Aorta (tissue), 5 donors: ENCODE results near the gene MAGEA1. TPM values are rescaled to one million over a fixed set of nuclear protein-coding genes. Genes with fewer than 3 reads are reported as not detected.
"Not testable (repeated sequence)": the region's sequence is repeated elsewhere in the genome, so short reads cannot be mapped to it uniquely, and the experiment has no call there.

Source experiments
- ATAC-seq: fragments of 200-7000 bp; cut with Tn5 transposase; one replicate; pipeline ENCODE4 v1.9.1; 2022; ENCODE audit warnings: moderate library complexity; ENCODE audit not compliant: low FRiP score
- DNase-seq, 2 donors: peaks; one replicate each; pipeline ENCODE4 v3.0.0-alpha.2; 2020
- H3K27ac ChIP-seq, 2 donors: one replicate each; pipeline ENCODE4 v1.5.1; 2013; ENCODE audit warnings: low read length in 2 of 2, mild to moderate bottlenecking in 2 of 2, moderate library complexity in 2 of 2, control low read depth in 1 of 2, inconsistent platforms in 1 of 2, low read depth in 1 of 2
- H3K27me3 ChIP-seq, 2 donors: one replicate each; pipeline ENCODE4 v1.6.1; 2013; ENCODE audit warnings: control low read depth in 1 of 2, low read length in 1 of 2, mild to moderate bottlenecking in 1 of 2, moderate library complexity in 1 of 2; ENCODE audit not compliant: insufficient read depth in 2 of 2, control insufficient read depth in 1 of 2
- H3K36me3 ChIP-seq, 2 donors: one replicate each; pipeline ENCODE4 v1.6.1; 2013; ENCODE audit warnings: control low read depth in 1 of 2, low read length in 1 of 2, mild to moderate bottlenecking in 1 of 2; ENCODE audit not compliant: insufficient read depth in 2 of 2, control insufficient read depth in 1 of 2
- H3K4me1 ChIP-seq, 2 donors: one replicate each; pipeline ENCODE4 v1.6.1; 2013; ENCODE audit warnings: low read length in 2 of 2, control low read depth in 1 of 2, mild to moderate bottlenecking in 1 of 2, moderate library complexity in 1 of 2; ENCODE audit not compliant: insufficient read depth in 2 of 2, control insufficient read depth in 1 of 2
- H3K4me3 ChIP-seq, 2 donors: one replicate each; pipeline ENCODE4 v1.5.1; 2013; ENCODE audit warnings: low read length in 2 of 2, control low read depth in 1 of 2, mild to moderate bottlenecking in 1 of 2
- H3K9me3 ChIP-seq: one replicate; pipeline ENCODE4 v1.6.1; 2013; ENCODE audit warnings: mild to moderate bottlenecking, low read length; ENCODE audit not compliant: control insufficient read depth
- WGBS, 2 donors: extraction: QIAGEN DNeasy Blood & Tissue Kit; methylation state at CpG; one replicate each; pipeline ENCODE4 v1.1.7; 2013; 5-methylcytosine and 5-hydroxymethylcytosine counted together
- intact Hi-C, 2 donors: fragments of 100-400 bp; cut with DNase I; formaldehyde crosslinking; loops; one replicate each; pipeline versions ENCODE4 v1.14.2 to v1.15.0; 2022
- polyA plus RNA-seq, 2 donors: library from polyadenylated mRNA; stranded (reverse); fragments of 200-250 nt; gene quantifications; one replicate each; pipeline ENCODE4 v1.2.3, GENCODE V29; 2013
- total RNA-seq, 2 donors: library from RNA; stranded (reverse); fragmentation: NEBNext Ultra II Directional; extraction: Animal tissue kit (Norgen Biotek cat#: 25700); gene quantifications; one replicate each; pipeline ENCODE4 v1.2.1, GENCODE V29; 2021
- donor health status: healthy with polysubstance abuse.
- donor health status: Bipolar disorder and iron deficiency.
- donor health status: DM: no; HTN: no; CAD: no.
- donor health status: DM: no; HTN: no; CAD: no.
- donor health status: DM: yes; HTN: yes; CAD: no.

MAGEA1 gene
- total and polyA plus RNA-seq, 4 donors = not detected

- H3K36me3 ChIP-seq, H3K4me3 ChIP-seq, intact Hi-C loops, ATAC-seq, H3K4me1 ChIP-seq, H3K27ac ChIP-seq, H3K27me3 ChIP-seq, DNase-seq, H3K9me3 ChIP-seq: not testable (repeated sequence)
- WGBS, 2 donors = 89 to 94% methylated on average over 1 to 2 of the region's 4 CpGs
Measured at GRCh38 chrX:153168423-153168822, 10.7 kb upstream of the MAGEA1 start.

DNA sequence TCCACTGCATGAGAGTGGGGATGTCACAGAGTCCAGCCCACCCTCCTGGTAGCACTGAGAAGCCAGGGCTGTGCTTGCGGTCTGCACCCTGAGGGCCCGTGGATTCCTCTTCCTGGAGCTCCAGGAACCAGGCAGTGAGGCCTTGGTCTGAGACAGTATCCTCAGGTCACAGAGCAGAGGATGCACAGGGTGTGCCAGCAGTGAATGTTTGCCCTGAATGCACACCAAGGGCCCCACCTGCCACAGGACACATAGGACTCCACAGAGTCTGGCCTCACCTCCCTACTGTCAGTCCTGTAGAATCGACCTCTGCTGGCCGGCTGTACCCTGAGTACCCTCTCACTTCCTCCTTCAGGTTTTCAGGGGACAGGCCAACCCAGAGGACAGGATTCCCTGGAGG lies 2.7 kb downstream of the MAGEA1 start:
- intact Hi-C loops = no loop called here
- no peaks in the 10 kb centered on the region for H3K27me3 ChIP-seq
- H3K4me1 ChIP-seq = no peaks in the 10 kb centered on the region
- H3K36me3 ChIP-seq = no peaks in the 10 kb centered on the region
- H3K9me3 ChIP-seq = no peaks in the 10 kb centered on the region
- no peak overlapping the region for H3K4me3 ChIP-seq
- no peak for DNase-seq
- ATAC-seq = no peak
- H3K27ac ChIP-seq = no peak overlapping the region
- WGBS, 2 donors = 69 to 82% methylated on average over 4 of the region's 4 CpGs

DNA sequence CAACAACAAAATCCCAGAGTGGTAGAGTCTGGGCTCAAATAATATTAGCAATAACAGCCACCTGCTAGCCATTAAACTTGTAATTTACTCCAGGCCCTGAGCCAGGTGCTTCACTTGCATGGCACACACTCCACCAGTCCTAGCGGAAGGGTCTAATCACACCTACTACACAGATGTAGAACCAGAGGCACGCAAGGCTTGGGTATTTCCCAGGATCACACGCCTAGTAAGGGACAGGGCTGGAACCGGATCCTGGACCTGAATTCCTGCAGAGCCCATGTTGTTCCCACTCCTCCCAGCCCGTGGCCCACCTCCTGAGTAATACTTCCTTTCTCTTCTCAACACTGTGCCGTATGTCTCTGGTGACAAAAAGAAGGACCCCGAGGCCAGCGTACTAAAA lies 5.7 kb downstream of the MAGEA1 start:
- H3K27ac ChIP-seq = no peak overlapping the region
- 74 to 81% methylated on average over 8 of the region's 8 CpGs for WGBS, 2 donors
- H3K36me3 ChIP-seq = no peaks in the 10 kb centered on the region
- no peak overlapping the region for H3K4me3 ChIP-seq
- no peaks in the 10 kb centered on the region for H3K4me1 ChIP-seq
- intact Hi-C loops = no loop called here
- DNase-seq (no peak), ATAC-seq (no peak)
- no peaks in the 10 kb centered on the region for H3K27me3 ChIP-seq
- no peaks in the 10 kb centered on the region for H3K9me3 ChIP-seq

DNA sequence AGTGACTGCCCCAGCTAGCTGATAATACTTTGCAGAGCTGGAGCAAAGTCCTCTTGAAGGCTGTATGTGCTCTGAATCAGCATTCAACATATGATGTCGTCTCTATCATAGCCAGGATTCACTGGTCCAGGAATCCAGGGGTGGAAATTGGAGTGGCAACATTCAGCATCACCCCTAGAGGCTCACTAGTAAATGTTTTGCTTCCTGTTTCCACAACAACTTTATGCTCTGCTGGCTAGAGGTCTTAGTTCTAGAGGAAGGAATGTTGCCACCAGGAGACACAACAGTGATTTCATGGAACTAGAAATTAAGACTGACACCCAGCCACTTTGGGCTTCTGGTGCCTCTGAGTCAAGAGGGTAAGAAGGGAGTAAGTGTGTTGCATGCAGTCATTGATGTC lies 11.3 kb downstream of the MAGEA1 start:
- ATAC-seq (no peak), DNase-seq (no peak)
- no peaks in the 10 kb centered on the region for H3K27me3 ChIP-seq
- H3K4me3 ChIP-seq = no peak overlapping the region
- intact Hi-C loops = no loop called here
- H3K9me3 ChIP-seq = no peaks in the 10 kb centered on the region
- H3K27ac ChIP-seq = no peak overlapping the region
- H3K36me3 ChIP-seq = no peaks in the 10 kb centered on the region
- 24 to 32% methylated on average over 1 of the region's 1 CpG for WGBS, 2 donors
- H3K4me1 ChIP-seq = no peaks in the 10 kb centered on the region

- intact Hi-C loops = no loop called here
- Histone ChIP-seq H3K27me3 (no peaks in the 10 kb centered on the region), H3K27ac (no peak overlapping the region), H3K9me3 (peaks cover 1% of the 10 kb centered on the region), H3K4me3 (no peak overlapping the region), H3K36me3 (no peaks in the 10 kb centered on the region), H3K4me1 (no peaks in the 10 kb centered on the region)
- DNase-seq (no peak), ATAC-seq (no peak)
- WGBS, 2 donors = 44 to 69% methylated on average over 2 of the region's 2 CpGs
Measured at GRCh38 chrX:153200462-153200861, 21.4 kb downstream of the MAGEA1 start.

- Histone ChIP-seq H3K27me3 (no peaks in the 10 kb centered on the region), H3K27ac (no peak overlapping the region), H3K4me3 (no peak overlapping the region), H3K4me1 (no peaks in the 10 kb centered on the region), H3K9me3 (no peaks in the 10 kb centered on the region), H3K36me3 (no peaks in the 10 kb centered on the region)
- ATAC-seq (no peak), DNase-seq (no peak)
- 76 to 80% methylated on average over 8 of the region's 8 CpGs for WGBS, 2 donors
- intact Hi-C loops = no loop called here
Measured at GRCh38 chrX:153206425-153207046, 27.5 kb downstream of the MAGEA1 start.

GRCh38 chrX:153209347-153209746 lies 30.3 kb downstream of the MAGEA1 start:
- whole genome bisulfite sequencing, 2 donors = 77 to 81% methylated on average over 3 of the region's 3 CpGs
- no peaks in the 10 kb centered on the region for H3K27me3 ChIP-seq
- no peaks in the 10 kb centered on the region for H3K36me3 ChIP-seq
- ATAC-seq = no peak
- H3K9me3 ChIP-seq = no peaks in the 10 kb centered on the region
- H3K27ac ChIP-seq = no peak overlapping the region
- DNase-seq = no peak
- intact Hi-C loops = no loop called here
- H3K4me3 ChIP-seq = no peak overlapping the region
- H3K4me1 ChIP-seq = no peaks in the 10 kb centered on the region

DNA sequence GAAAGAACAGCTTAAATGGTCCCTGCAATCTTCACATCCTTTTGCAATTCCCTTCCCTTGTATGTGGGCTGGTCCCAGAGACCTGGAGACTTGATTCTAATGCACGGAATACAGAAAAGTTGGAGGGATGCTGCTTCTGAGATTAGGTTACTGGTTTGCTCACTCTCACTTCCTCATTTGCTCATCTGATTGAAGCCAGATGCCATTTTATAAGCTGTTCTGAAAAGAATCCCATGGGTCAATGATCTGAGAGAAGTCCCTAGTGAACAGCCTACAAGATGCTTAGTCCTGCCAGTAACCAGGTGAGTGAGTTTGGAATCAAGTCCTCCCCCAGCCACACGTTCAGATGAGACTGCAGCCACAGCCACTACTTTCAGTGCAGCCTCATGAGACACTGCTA lies 35.9 kb downstream of the MAGEA1 start:
- intact Hi-C loops = no loop called here
- H3K4me3 ChIP-seq = no peak overlapping the region
- DNase-seq (no peak), ATAC-seq (no peak)
- 37 to 55% methylated on average over 2 of the region's 2 CpGs for WGBS, 2 donors
- no peaks in the 10 kb centered on the region for H3K27me3 ChIP-seq
- H3K27ac ChIP-seq = no peak overlapping the region
- no peaks in the 10 kb centered on the region for H3K36me3 ChIP-seq
- no peaks in the 10 kb centered on the region for H3K9me3 ChIP-seq
- no peaks in the 10 kb centered on the region for H3K4me1 ChIP-seq

GRCh38 chrX:153216926-153217325 lies 37.8 kb downstream of the MAGEA1 start:
- Histone ChIP-seq H3K4me1 (no peaks in the 10 kb centered on the region), H3K4me3 (no peak overlapping the region), H3K9me3 (no peaks in the 10 kb centered on the region), H3K36me3 (no peaks in the 10 kb centered on the region), H3K27ac (no peak overlapping the region), H3K27me3 (no peaks in the 10 kb centered on the region)
- intact Hi-C loops = no loop called here
- 84 to 86% methylated on average over 1 of the region's 1 CpG for WGBS, 2 donors
- no peak for DNase-seq
- ATAC-seq = no peak
